GM12891 (cell line): ENCODE measurements around the gene SDK1.

Experiments
- POLR2A ChIP-seq: IDR thresholded peaks from 2 replicates; pipeline ENCODE4 v1.6.1; 2011; ENCODE audit warnings: low read depth, low read length, control low read depth
- POLR2AphosphoS5 ChIP-seq: IDR thresholded peaks from 2 replicates; pipeline ENCODE4 v1.6.1; 2011; ENCODE audit warnings: low read depth, low read length, control low read depth

DNA sequence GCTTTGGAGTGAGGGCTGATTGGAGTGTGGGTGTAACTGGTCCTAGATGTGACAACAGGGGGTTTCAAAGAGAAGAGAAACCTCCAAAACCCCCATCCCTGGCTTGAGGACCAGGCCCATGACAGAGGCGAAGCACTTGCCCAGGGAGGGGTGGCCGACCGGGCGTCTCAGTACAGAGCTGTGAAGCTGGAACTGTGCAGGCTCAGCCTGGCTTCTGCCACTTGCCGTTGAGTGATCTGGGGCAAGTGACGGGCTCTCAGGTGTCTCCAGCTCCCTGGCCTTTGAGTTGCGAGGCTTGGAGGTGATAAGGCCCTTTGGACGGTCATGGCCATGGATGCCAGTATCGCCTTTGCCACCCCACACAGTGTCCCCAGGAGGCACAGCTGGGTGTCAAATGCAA lies 849.7 kb downstream of the SDK1 start:
- TF ChIP-seq POLR2A, result no peak
- TF ChIP-seq POLR2AphosphoS5, result no peak
